Skeletal muscle satellite cell (primary cell): ENCODE results near the gene DIO2.

ENCODE experiments used
- H3K27me3 ChIP-seq: 2 replicates; pipeline ENCODE4 v1.7.0; 2013; ENCODE audit warnings: low read length; ENCODE audit not compliant: control insufficient read depth, insufficient read depth
- H3K36me3 ChIP-seq: 2 replicates; pipeline ENCODE4 v1.7.0; 2013; ENCODE audit warnings: mild to moderate bottlenecking, control low read depth, low read length; ENCODE audit not compliant: insufficient read depth
- H3K4me1 ChIP-seq: 2 replicates; pipeline ENCODE4 v1.7.0; 2013; ENCODE audit warnings: low read length; ENCODE audit not compliant: control insufficient read depth, insufficient read depth
- H3K4me2 ChIP-seq: 2 replicates; pipeline ENCODE4 v1.7.0; 2013; ENCODE audit warnings: mild to moderate bottlenecking, low read length
- H3K4me3 ChIP-seq: 2 replicates; pipeline ENCODE4 v1.7.0; 2013; ENCODE audit warnings: low read length
- H3K9ac ChIP-seq: 2 replicates; pipeline ENCODE4 v1.7.0; 2013; ENCODE audit warnings: mild to moderate bottlenecking, low read depth, low read length, moderate library complexity
- H3K9me3 ChIP-seq: replicated peaks from 2 replicates; pipeline ENCODE4 v1.7.0; 2013; ENCODE audit warnings: mild to moderate bottlenecking, control low read depth, low read length

The DIO2 gene

DNA sequence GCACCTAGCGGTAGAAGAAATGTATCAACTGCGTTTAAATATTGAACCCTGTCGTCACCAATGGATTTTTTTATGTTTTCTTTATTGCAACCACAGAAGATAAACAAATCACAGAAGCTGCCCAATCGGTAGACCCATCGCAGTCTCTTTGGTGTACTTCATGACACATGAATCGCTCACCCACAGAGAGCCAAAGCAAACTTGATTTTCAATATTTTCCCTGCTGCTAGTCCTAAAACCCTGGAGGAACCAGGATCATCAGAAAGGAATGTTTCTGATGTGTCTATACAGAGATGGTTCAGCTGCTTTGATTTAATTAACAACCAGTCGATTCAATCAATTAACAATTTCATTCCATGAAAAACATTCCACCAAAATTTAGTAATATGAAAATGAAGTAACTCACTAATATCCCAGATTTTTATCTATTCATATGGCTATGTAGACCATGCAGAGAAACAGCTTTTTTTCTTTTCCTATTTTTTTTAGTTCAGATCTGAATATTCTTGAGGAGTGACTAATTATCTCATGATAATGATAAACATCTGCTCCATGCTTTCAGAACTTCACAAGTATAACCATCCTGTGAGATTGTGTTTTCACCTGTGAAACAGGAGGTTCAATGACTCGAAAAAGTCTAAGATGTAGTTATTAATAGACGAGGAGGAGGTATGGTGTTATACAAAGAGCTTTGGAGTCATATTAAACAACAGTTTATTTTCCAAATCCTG lies 46.1 kb downstream of the DIO2 start:
- Histone ChIP-seq H3K4me1 (peaks cover 10% of the 10 kb centered on the region), H3K9ac (no peak overlapping the region), H3K9me3 (no peaks in the 10 kb centered on the region), H3K36me3 (no peaks in the 10 kb centered on the region), H3K27me3 (no peaks in the 10 kb centered on the region), H3K4me3 (no peak overlapping the region), H3K4me2 (peak overlapping the region; percentile 1)

DNA sequence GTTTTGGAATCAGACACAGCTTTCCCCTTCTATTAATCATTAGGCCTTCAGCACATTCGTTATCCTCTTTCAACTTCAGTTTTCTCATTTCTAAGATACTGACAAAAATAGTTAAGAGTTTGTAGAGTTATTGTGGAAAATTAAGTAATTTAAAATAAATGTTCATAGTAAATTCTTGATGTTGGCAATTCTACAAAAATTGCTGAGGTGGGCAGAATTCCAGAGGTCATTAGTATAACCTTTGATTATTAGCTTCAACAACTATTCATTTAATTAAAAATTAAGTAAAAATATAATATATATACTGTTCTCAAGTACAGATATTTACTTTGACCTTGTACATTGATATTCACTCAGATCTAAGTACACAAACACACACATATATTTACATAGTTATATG lies 58.5 kb downstream of the DIO2 start:
- H3K4me1 ChIP-seq = no peaks in the 10 kb centered on the region
- no peak overlapping the region for H3K9ac ChIP-seq
- H3K4me2 ChIP-seq = no peak overlapping the region
- no peaks in the 10 kb centered on the region for H3K36me3 ChIP-seq
- no peak overlapping the region for H3K4me3 ChIP-seq
- no peaks in the 10 kb centered on the region for H3K9me3 ChIP-seq
- no peaks in the 10 kb centered on the region for H3K27me3 ChIP-seq

DNA sequence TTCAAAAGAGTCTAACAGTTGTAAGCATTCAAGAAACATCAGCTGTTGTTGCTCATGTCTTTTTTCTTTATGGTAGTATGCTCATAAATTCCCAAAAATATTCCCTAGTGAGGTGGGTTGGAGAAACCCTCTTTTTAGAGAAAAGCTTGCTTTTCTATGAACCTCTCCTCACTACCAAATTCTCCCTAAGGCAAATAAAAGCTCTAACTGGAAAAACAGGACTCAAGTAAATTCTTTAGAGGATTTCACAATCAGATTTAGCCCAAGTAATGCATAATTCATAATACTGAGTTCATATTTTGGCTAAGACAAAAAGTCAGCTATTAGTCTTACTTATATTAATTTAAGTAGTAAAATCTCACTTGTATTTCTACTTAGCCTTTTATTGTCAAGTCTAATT lies 59.1 kb downstream of the DIO2 start:
- Histone ChIP-seq H3K36me3 (no peaks in the 10 kb centered on the region), H3K27me3 (no peaks in the 10 kb centered on the region), H3K4me3 (no peak overlapping the region)

DNA sequence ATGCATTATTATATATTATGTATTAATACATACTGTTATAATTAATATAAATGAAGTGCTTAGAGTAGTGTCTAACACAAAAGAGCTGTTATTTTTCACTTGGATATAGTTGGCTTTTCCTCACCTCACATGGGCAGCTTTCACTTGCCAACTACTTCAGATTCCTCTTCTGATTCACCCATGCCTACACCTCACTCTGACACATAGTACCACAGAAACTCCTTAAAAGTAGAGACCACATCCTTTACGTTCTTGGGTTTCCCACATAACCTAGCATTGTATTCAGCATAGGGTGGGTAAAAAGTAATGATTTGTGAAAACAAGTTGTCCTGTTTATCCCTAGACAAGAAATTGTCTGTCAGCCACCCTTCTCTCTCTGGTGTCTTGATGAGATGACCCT lies 61.0 kb downstream of the DIO2 start:
- H3K9ac ChIP-seq = no peak overlapping the region
- H3K4me1 ChIP-seq = no peaks in the 10 kb centered on the region
- H3K4me3 ChIP-seq = no peak overlapping the region
- no peaks in the 10 kb centered on the region for H3K9me3 ChIP-seq
- H3K36me3 ChIP-seq = no peaks in the 10 kb centered on the region
- no peak overlapping the region for H3K4me2 ChIP-seq
- no peaks in the 10 kb centered on the region for H3K27me3 ChIP-seq

More for the DNA sequence above, 59.1 kb downstream of the DIO2 start:
- Histone ChIP-seq H3K9ac (no peak overlapping the region), H3K4me2 (no peak overlapping the region), H3K9me3 (no peaks in the 10 kb centered on the region), H3K4me1 (no peaks in the 10 kb centered on the region)
